Endothelial cell of hepatic sinusoid (primary cell): ENCODE measurements around the gene NTM.

ENCODE experiments used
- in situ Hi-C: cut with HindIII; loops from 2 replicates; pipeline ENCODE4 v1.10.0; 2017; ENCODE audit warnings: low sequenced_read_pairs

Gene NTM

DNA sequence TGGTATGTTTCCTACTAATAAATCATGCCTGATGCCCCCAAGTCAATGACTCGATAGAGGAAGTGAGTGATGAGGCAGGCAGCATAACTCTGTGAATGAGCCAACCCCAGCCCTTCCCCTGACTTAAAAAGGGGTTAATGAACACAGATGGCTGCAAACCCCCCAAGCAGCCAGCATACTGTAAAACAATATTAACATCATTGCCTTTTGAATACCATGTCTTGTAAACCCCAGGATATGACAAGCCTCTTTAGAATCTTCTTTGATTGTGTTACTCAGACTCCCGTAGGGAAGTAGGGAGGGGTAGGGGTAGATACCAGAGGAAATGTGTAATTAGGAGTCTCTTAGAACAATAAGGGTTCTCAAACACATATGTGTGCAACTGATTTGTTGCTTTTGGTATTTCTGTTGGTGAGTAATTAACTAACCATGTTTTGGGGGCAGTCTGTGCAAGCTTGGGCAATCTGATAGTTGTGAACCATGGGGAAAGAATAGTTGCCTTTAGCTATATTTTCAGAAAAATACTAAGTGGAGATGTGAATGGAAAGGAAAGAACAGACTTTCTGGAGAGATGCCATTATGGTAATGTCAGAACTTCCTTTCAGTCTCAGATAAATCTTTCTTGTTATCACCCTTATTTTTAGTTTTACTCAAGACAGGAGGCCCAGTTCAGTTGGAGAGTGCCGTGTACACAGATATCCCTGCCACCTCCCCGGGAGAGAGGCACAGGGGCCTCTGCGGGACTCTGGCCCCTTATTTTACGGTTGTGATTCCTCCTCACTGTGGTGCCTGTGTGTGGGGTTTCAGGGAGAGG, 701.8 kb downstream of the NTM start:
- in situ Hi-C loops, result loop anchor here (5.0 kb wide), 1 partner anchor 60 kb away; no protein-coding TSS in a partner anchor

- in situ Hi-C loops, result loop anchor here (5.0 kb wide), 1 partner anchor 59 kb away; no protein-coding TSS in a partner anchor
Observed at GRCh38 chr11:132072858-132073211, 702.4 kb downstream of the NTM start.

DNA sequence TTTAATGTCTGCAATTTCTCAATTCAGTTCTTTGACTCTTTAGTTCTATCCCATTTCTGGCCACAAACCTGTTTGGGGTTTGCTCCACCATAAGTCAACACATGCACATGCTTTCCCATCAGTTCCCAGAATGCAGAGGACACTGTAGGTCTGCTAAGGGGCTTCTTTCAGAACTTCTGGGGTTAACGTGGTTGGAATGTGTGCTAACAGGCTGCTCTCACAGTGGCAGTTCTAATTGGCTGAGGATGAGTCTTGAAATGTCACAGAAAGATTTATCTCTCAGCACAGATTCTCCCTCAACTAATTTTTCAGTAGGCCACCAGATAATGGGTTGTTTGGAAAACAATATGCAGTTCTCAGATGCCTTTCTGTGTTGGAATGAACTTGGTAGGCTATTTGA, 703.4 kb downstream of the NTM start:
- in situ Hi-C loops, result loop anchor here (5.0 kb wide), 1 partner anchor 59 kb away; no protein-coding TSS in a partner anchor

DNA sequence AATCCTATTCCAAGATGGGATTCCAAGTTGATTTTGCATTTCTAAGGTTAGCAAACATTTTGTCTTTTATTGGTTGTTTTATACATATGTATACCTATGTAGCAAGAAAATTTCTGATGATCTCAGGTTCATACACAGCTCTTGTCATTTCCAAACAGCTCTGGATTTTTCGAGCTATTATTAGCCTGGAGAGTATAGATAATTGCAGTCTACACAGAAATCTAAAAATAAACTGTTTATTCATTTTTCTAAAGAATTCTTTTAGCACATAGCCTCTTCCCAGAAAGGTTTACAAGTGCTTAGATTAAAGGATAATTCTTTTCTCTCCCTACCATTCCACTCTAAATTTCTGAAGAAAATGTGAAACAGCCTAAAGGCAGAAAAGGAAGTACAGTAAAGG, 705.0 kb downstream of the NTM start:
- in situ Hi-C loops, result no loop called here

DNA sequence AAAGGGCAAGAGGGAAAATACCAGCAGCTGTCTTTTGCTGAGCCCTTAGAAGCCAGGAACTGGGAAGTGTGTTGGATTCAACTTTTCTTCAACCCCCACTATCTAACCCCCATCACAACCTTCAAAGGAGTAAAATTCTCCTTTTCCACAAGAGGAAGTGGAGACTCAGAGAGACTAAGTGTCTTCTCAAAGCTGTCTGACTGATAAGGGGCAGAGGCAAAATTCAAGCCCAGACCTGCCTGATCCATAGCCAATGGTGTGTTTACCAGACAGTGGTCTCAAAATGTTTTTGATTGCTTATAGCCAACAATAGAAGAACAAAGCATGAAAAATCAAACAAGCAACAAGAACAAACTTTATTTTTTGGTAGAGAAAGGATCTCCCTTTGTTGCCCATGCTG, 707.0 kb downstream of the NTM start:
- in situ Hi-C loops, result no loop called here

GRCh38 chr11:132078264-132079076, 708.1 kb downstream of the NTM start:
- in situ Hi-C loops, result no loop called here

- in situ Hi-C loops, result no loop called here
Observed at GRCh38 chr11:132080127-132080526, 709.7 kb downstream of the NTM start.

DNA sequence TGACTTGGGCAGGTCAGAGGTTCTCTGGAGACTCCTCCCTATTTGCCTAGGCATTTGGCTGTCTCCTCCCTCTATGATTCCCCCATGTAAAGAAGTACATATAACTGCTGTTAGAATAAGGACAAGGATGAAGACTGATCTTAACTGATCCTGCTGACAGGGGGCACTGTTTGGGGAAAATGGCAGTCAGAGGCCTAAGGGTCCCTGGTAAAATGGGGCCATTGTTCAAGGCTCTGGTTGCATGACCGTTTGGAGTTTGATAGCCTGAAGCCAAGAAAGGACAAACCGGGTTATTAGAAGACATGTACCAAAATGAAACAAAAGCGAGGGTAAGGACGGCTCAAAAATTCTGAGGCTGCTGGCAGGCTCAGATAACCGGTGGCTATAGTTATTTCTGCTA, 712.2 kb downstream of the NTM start:
- in situ Hi-C loops, result no loop called here

- in situ Hi-C loops, result no loop called here
Observed at GRCh38 chr11:132084433-132084832, 714.0 kb downstream of the NTM start.

DNA sequence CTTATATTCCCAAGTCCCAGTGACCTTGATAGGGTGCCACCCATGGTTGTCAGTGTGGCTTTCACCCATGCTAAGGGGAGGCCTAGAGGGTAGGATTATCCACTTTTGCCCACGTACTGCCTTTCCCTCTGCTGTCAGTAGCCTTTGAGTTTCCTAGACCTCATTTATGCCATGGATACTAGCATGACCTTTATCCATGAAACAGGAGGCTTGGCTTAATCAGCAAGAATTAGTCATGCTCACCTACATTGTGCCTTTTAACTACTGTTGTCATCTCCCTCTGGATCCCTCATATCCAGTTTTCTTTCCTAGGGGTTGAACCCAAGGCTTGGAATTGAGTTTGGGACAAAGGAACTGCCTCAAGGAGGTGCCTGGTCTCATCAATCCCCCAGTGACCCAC, 716.7 kb downstream of the NTM start:
- in situ Hi-C loops, result no loop called here

DNA sequence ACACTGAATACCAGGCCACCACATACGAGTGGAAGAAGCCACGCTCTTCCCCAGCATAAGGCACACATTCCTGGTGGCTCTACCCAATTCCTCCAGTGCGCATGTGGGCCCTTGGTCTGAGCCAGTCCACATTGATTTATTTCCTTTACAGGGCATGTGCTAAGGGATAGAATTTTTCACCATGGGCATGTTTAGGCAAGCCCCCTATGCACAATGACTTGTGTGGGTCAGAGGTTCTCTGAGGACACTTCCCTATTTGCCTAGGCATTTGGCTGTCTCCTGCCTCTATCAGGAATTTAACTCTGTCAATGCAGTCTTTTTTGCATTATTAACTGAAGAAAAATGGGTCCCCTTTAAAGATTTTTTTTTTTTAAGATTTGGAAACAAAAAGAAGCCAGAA, 718.1 kb downstream of the NTM start:
- in situ Hi-C loops, result no loop called here

DNA sequence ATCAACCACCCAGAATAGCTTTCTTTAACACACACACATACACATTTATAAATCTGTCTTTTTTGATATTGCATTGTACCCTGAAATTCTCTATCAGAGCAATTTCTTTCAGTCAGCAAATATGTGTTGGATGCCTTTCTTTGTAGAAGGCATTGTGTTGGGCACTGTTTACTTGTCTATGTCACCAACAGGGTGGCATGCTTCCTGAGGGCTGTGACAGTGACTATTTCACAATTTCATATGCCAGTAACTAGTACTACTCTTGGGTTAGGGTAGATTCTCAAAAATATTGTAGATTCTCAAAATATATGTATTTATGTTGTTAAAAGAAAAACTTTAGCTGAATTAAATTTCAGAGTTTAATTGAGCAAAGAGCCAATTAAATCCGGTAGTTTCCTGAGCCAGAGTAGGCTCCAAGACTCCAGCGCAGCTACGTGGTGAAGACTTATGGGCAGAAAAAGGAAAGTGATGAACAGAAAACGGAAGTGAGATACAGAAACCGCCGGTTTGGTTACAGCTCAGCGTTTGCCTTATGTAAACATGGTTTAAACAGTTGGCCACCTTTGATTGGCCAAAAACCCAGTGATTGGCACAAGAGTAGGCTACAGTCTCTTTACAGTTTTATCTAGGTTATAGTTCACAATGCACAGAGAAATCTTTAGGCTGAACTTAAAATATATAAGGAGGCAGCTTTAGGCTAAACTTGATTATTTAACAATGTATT, 723.3 kb downstream of the NTM start:
- in situ Hi-C loops, result no loop called here

DNA sequence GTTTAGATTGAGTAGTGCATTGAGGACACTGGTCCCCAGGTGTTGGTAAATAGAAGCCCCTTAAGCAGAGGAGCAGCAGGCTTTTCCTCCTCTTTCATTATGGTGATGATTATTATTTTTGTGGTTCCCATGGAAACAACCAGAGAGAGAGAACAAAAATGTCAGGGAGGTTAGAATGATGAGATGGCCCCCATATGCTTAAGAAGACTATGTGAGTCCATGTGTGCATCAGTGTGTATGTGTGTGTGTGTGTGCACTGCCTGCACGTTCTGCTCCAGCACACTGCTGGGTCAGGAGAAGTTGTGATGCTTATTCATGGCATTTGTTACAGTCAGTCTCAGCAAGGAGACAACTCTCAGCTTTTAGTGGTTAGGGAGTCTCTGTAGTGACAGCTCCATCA, 724.2 kb downstream of the NTM start:
- in situ Hi-C loops, result no loop called here

GRCh38 chr11:132095230-132096131, 725.1 kb downstream of the NTM start:
- in situ Hi-C loops, result no loop called here

DNA sequence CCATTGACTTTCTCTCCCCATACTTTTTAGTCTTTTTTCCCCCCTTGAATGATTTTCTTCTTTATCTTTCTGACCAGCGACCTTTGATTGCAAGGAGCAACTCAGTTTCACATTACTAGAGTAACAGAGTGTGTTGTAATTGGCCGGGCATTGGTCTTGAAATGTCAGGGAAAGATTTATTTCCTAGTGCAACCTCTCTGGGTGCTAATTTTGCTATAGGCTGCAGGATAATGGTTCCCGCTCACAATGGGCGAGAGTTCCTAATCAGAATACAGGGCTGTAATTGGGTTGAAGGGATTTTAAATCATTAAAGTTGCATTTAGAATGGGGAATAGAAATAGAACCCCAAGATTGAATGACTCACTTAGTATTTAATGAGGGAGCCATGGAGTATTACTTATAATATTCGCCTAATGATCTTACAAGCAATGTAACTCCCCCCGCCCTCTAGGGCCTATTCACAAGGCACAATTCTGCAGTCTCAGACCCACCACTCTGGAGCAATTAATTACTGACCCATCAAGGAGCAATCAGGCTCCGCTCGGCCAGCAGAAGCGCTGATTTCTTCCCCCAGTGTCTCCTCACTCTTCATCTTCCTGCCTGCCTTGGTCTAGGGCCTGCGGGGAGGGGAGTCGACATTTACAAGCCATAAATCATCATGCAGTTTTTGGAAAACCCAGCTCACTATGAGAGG, 725.9 kb downstream of the NTM start:
- in situ Hi-C loops, result no loop called here

DNA sequence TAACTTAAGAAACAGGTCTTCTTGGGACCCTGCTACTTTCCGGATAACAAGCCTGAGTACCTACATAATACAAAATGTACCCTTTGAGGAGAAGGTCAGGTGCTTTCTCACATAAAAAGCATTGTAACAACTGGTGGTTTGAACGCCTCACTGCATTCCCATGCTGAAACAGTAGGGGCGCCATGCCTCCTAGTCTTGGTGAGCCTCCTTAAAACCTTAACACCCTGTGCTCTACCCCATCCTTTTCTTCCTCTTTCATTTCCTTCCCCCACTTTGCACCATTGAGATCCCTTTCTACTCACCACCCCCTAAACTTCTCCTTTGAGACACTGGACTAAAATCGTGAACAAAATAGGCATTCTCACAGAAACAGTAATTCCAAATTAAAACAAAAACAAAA, 729.3 kb downstream of the NTM start:
- in situ Hi-C loops, result loop anchor here (25.0 kb wide), 1 partner anchor 187 kb away; no protein-coding TSS in a partner anchor

DNA sequence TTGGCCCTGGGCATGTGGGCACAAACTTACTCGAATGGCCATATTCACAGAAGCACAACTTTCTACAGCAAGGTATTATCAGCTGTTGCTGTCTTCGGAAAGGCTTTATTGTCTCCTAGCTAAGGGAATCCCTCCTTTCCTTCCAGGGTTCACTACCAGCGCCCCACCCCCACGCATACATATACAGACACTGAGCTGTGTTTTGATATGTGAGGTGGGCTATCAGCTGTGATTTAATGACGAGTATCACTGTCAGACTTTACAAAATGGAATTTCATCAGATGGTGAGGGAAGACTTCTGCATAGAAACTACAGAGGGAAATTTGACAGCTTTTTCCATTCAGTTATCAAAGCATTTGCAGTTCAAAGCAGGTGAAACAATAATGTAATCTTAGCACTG, 730.2 kb downstream of the NTM start:
- in situ Hi-C loops, result loop anchor here (25.0 kb wide), 1 partner anchor 188 kb away; no protein-coding TSS in a partner anchor

DNA sequence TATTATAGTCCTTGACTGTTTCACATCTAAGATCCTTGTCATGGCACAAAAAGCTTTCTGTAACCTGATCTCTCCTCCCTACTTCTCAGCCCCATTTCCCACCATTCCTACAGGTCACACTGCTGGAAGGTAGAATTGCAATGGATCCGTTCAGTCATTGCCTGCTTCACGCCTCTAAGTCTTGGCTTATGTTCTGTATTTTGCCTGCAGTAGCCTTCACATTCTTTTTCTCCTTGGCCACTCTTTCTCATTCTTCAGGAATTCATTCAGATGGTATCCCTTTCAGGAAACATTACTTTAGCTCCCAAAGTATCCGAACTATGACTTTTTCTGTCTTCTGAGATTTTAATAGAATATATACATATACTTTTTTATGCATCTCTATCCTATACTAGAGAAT, 731.5 kb downstream of the NTM start:
- in situ Hi-C loops, result loop anchor here (25.0 kb wide), 1 partner anchor 190 kb away; no protein-coding TSS in a partner anchor

GRCh38 chr11:132103021-132103420, 732.6 kb downstream of the NTM start:
- in situ Hi-C loops, result loop anchor here (25.0 kb wide), 1 partner anchor 191 kb away; no protein-coding TSS in a partner anchor
